ENCODE results near the gene C1QTNF1.

- TF ChIP-seq, protein P1, sequence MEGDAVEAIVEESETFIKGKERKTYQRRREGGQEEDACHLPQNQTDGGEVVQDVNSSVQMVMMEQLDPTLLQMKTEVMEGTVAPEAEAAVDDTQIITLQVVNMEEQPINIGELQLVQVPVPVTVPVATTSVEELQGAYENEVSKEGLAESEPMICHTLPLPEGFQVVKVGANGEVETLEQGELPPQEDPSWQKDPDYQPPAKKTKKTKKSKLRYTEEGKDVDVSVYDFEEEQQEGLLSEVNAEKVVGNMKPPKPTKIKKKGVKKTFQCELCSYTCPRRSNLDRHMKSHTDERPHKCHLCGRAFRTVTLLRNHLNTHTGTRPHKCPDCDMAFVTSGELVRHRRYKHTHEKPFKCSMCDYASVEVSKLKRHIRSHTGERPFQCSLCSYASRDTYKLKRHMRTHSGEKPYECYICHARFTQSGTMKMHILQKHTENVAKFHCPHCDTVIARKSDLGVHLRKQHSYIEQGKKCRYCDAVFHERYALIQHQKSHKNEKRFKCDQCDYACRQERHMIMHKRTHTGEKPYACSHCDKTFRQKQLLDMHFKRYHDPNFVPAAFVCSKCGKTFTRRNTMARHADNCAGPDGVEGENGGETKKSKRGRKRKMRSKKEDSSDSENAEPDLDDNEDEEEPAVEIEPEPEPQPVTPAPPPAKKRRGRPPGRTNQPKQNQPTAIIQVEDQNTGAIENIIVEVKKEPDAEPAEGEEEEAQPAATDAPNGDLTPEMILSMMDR (IDR thresholded peaks at IDR 0.05; ENCODE audit: low read length): no peak
- no peak for TF ChIP-seq EZH2 (optimal IDR thresholded peaks at IDR 0.05; ENCODE audit: low read depth, low read length)
Observed at GRCh38 chr17:79007504-79008381, 16.2 kb upstream of the C1QTNF1 start.
